C4-2B (cell line): ENCODE data around the gene FGD5.

Experiments used
- H3K27ac ChIP-seq: fragments of 450-650 bp; 2 replicates; pipeline ENCODE4 v1.5.1; 2017
- ZFX ChIP-seq: fragments of 450-650 bp; IDR thresholded peaks from 2 replicates; pipeline ENCODE4 v1.6.1; 2017
- TF ChIP-seq, protein P1 (sequence below): fragments of 450-650 bp; conservative IDR thresholded peaks from 2 replicates; pipeline ENCODE4 v1.5.1; 2017; ENCODE audit warnings: mild to moderate bottlenecking

The FGD5 gene

DNA sequence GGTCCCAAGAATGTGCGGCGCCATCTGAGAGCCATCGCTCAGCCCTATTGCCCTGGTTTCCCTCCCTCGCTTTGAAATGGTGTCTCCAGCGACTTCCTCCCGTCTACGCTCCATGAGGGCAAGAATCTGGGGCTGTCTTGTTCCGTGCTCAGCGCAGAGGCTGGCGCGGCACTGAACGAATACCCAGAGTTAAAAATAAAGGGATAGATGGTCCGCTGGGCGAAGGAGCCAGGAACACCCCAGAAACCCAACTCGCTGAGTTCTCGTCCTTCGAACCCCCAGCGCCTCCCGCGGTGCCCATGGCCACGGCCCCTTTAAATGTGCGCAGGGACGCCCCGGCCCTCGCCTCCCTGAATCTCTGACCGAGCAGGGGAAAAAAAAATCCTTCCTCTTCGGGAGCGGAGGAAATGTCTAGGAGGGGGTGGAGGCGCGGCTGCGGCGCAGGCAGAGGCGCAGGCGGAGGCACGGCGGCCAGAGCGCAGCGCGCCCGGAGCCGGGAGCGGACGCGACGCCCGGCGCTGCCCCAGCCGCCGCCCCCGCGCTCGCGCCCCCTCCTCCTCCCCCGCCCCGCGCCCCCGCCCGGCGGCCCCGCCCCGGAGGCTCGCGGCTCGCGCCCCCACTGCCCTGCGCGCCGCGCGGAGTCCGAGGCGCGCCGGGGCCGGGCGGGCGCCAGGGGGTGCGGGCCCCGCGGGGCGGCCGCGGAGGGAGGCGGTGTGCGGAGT lies 8.5 kb upstream of the FGD5 start:
- TF ChIP-seq, protein P1, sequence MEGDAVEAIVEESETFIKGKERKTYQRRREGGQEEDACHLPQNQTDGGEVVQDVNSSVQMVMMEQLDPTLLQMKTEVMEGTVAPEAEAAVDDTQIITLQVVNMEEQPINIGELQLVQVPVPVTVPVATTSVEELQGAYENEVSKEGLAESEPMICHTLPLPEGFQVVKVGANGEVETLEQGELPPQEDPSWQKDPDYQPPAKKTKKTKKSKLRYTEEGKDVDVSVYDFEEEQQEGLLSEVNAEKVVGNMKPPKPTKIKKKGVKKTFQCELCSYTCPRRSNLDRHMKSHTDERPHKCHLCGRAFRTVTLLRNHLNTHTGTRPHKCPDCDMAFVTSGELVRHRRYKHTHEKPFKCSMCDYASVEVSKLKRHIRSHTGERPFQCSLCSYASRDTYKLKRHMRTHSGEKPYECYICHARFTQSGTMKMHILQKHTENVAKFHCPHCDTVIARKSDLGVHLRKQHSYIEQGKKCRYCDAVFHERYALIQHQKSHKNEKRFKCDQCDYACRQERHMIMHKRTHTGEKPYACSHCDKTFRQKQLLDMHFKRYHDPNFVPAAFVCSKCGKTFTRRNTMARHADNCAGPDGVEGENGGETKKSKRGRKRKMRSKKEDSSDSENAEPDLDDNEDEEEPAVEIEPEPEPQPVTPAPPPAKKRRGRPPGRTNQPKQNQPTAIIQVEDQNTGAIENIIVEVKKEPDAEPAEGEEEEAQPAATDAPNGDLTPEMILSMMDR = no peak
- no peak for TF ChIP-seq ZFX
- no peak overlapping the region for H3K27ac ChIP-seq

DNA sequence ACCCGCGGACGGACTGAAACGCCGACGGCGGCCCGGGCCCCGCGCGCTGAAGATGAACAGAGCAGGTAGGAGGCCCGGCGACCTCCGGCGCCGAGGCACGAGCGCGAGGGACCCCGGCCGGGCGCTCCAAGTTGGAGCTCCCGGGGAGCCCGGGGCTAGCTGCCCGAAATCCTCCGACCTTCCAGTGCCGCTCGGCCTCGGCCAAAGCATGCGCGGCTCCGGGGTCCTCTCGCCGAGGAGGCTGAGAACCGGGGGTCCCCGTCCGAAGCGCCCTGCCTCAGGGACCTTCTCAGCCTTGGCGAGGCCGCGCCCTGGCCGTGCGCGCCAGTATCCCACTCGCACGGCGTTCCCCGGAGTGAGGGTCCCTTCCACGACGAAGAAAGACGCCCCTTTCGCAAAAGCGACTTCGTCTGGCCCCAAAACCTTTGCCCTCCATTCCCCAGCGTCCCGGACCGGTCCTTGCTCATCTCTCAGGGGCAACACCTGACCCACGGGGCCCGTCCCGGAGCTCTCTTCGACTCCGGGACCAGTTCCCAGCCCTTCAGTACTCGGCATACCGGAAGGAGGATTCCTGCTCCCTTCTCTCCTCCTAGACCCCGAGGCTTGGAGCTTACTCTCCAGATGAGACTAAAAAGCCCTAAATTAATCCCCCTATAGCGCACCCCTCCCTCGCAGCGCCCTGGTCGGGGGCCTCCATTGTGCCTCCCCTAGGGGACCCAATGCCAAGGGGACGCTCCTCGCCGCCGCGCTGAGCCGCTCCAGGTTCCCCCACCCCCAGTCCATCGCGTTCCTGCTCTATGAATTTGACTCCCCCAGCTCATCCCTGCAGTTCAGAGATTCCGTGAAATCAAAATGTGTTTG lies 7.7 kb upstream of the FGD5 start:
- H3K27ac ChIP-seq = no peak overlapping the region
- no peak for TF ChIP-seq ZFX
- TF ChIP-seq, protein P1 = no peak

GRCh38 chr3:14811684-14812083 lies 7.1 kb upstream of the FGD5 start:
- no peak overlapping the region for H3K27ac ChIP-seq
- TF ChIP-seq, protein P1 = no peak
- no peak for TF ChIP-seq ZFX

DNA sequence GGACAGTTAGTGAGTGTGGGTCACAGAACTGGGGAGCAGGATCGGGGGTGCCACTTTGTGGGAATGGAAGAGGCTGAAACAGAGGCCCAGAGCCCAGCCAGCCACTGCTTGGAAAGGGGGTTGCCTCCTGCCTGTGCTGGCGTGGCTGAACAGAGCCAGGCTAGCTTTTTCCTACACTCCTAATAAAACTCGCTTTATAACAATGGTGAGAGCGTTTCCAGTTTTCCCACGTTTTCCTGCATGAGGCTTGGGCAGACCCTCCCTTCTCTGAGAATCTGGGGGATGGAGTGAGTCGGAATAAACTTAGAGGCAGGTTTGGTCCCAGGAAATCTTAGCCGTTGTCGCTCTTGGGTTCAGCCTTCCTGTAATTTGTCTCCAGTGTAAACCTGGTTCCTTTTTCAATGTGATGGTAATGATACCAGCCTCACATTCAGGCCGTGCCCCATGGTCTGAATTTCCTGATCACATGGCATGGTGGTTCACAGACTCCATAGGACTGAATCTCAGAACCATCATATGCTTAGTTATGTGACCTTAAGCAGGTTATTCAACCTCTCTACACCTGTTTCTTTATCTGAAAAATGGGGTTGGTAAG lies 6.5 kb upstream of the FGD5 start:
- TF ChIP-seq ZFX = no peak
- TF ChIP-seq, protein P1 = no peak

DNA sequence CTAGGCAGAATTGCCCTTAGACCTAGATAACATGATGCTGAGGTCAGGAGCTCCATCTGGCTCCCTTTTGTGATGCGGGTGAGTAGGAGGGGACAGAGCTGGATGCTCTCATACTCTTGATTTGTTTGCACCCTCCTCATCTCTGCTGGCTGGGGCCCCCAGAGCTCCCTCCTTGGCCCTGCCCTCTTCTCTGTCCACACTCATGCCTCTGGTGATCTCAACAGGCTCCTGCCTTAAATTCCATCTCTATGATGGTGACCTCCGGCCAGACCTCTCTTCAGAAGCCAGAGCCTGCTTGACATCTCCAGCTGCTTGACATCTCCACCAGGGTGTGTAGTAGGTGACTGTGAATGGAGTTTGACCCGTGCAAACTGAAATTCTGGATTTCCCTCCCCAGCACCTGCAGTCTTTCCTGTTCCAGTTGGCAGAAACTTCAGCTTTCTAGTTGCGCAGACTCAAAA lies 4.3 kb upstream of the FGD5 start:
- TF ChIP-seq, protein P1 = no peak
- TF ChIP-seq ZFX = no peak
- no peak overlapping the region for H3K27ac ChIP-seq

More for the DNA sequence above, 6.5 kb upstream of the FGD5 start:
- no peak overlapping the region for H3K27ac ChIP-seq

- TF ChIP-seq ZFX = no peak
- TF ChIP-seq, protein P1 = no peak
- H3K27ac ChIP-seq = no peak overlapping the region
Observed at GRCh38 chr3:14816359-14816758, 2.4 kb upstream of the FGD5 start.

GRCh38 chr3:14819671-14820070 lies 909 bp downstream of the FGD5 start:
- no peak overlapping the region for H3K27ac ChIP-seq
- no peak for TF ChIP-seq ZFX
- TF ChIP-seq, protein P1 = no peak
